ENCODE measurements around the gene MAPRE3. TPM values are rescaled to one million over a fixed set of nuclear protein-coding genes. Genes with fewer than 3 reads are reported as not detected.
"Not testable (repeated sequence)": the region's sequence is repeated elsewhere in the genome, so short reads cannot be mapped to it uniquely, and the experiment has no call there.

Gene MAPRE3
- total RNA-seq, 3 donors from 2014 or later = 3.7 to 4.3 (median 3.8) TPM

DNA sequence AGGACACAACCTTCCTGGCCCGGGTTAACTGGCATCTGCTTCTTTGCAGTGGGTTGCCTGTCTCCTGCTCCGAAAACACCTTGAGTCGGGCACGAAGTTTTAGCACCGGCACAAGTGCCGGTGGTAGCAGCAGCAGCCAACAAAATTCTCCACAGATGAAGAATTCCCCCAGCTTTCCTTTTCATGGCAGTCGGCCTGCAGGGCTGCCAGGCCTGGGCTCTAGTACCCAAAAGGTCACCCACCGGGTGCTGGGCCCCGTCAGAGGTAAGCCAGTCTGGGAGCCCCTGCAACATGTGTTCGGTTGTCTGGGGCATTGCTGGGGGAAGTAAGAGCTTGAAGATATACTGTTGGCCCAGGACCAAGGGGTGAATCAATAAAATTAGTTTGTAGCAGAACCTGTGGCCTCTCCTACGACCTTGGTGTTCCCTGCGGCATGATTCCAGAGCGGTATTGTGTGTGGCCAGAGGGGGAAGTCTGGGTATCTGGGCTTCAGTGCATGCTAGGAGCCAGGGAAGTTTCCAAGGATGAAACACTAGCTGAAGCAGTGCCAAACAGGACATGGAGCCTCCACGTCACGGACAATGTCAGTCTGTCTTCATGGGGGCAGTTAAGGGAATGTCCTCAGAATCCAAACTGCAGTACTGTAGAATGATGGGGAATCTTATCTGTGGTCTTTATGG, 88.8 kb downstream of the MAPRE3 start:
- peaks cover 15% of the 10 kb centered on the region for H3K36me3 Mint-ChIP-seq (ENCODE audit: insufficient read depth)
- H3K9me3 Mint-ChIP-seq = no peaks in the 10 kb centered on the region

DNA sequence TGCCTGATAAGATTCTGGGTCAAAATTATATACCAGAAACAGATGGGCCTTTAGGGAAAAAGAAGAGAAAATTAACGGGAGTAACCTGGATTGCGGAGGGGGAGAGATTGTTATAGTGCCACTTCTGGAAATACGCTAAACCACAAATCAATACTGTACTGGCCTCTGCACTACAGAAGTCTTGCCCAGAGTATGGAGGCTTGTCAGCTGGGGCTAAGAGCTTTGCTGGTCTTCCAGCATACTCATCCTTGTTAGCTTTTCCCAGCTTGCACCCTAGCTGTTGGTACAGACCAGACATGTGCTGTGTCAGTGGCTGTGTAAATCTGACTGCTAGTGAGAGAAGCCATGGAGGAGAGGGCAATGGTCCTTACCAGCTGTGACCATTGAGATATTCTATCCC, 89.9 kb downstream of the MAPRE3 start:
- ATAC-seq (no peak), DNase-seq (no peak)
- no peaks in the 10 kb centered on the region for H3K27me3 Mint-ChIP-seq (ENCODE audit: low read depth)
- H3K9me3 Mint-ChIP-seq = no peaks in the 10 kb centered on the region
- no peaks in the 10 kb centered on the region for H3K4me1 Mint-ChIP-seq (ENCODE audit: low read depth)
- H3K36me3 Mint-ChIP-seq (ENCODE audit: insufficient read depth) = peaks cover 13% of the 10 kb centered on the region
- no peak overlapping the region for H3K4me3 Mint-ChIP-seq

More for the DNA sequence above, 88.8 kb downstream of the MAPRE3 start:
- Mint-ChIP-seq H3K27me3 (ENCODE audit: low read depth) (no peaks in the 10 kb centered on the region), H3K4me1 (ENCODE audit: low read depth) (no peaks in the 10 kb centered on the region), H3K4me3 (no peak overlapping the region)
- DNase-seq (no peak), ATAC-seq (no peak)

- Mint-ChIP-seq H3K36me3 (ENCODE audit: insufficient read depth) (peaks cover 35% of the 10 kb centered on the region), H3K27me3 (ENCODE audit: low read depth) (no peaks in the 10 kb centered on the region)
Measured at GRCh38 chr2:27065128-27065527, 94.7 kb downstream of the MAPRE3 start.

GRCh38 chr2:27067385-27067784, 96.9 kb downstream of the MAPRE3 start:
- Mint-ChIP-seq H3K27me3 (ENCODE audit: low read depth) (no peaks in the 10 kb centered on the region), H3K4me3 (no peak overlapping the region), H3K36me3 (ENCODE audit: insufficient read depth) (peaks cover 32% of the 10 kb centered on the region), H3K9me3 (no peaks in the 10 kb centered on the region), H3K4me1 (ENCODE audit: low read depth) (peaks cover 43% of the 10 kb centered on the region)
- DNase-seq (no peak), ATAC-seq (no peak)

More at GRCh38 chr2:27065128-27065527, 94.7 kb downstream of the MAPRE3 start:
- Mint-ChIP-seq H3K4me3 (no peak overlapping the region), H3K4me1 (ENCODE audit: low read depth) (peaks cover 31% of the 10 kb centered on the region), H3K9me3 (no peaks in the 10 kb centered on the region)
- DNase-seq (no peak), ATAC-seq (no peak)

DNA sequence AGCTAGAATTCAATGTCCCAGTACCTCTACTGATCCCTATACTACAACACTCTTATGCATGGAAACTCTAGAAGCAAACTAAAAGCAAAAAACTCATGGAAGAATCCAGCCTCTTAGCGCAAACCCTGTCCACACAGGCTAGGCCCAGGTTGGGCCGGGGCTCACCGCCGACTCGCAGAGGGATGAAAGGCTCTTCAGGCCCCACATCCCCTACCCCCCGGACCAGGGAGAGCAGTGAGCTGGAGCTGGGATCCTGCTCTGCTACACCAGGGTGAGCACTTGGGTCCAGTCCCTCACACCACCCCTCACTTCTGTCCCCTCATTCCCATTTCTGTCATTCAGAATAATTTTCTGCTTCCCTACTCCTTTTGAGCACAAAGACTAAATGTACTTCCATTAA, 99.0 kb downstream of the MAPRE3 start:
- Mint-ChIP-seq H3K4me3 (peak overlapping the region; percentile 95), H3K27me3 (ENCODE audit: low read depth) (no peaks in the 10 kb centered on the region), H3K4me1 (ENCODE audit: low read depth) (peaks cover 58% of the 10 kb centered on the region), H3K36me3 (ENCODE audit: insufficient read depth) (peaks cover 27% of the 10 kb centered on the region), H3K9me3 (no peaks in the 10 kb centered on the region)
- no peak for DNase-seq
- no peak for ATAC-seq

- no peaks in the 10 kb centered on the region for H3K27me3 Mint-ChIP-seq (ENCODE audit: low read depth)
- peaks cover 25% of the 10 kb centered on the region for H3K36me3 Mint-ChIP-seq (ENCODE audit: insufficient read depth)
- no peaks in the 10 kb centered on the region for H3K9me3 Mint-ChIP-seq
- ATAC-seq (no peak), DNase-seq (no peak)
- peaks cover 64% of the 10 kb centered on the region for H3K4me1 Mint-ChIP-seq (ENCODE audit: low read depth)
- peak overlapping the region; percentile 95 for H3K4me3 Mint-ChIP-seq
Measured at GRCh38 chr2:27069961-27070618, 99.7 kb downstream of the MAPRE3 start.

DNA sequence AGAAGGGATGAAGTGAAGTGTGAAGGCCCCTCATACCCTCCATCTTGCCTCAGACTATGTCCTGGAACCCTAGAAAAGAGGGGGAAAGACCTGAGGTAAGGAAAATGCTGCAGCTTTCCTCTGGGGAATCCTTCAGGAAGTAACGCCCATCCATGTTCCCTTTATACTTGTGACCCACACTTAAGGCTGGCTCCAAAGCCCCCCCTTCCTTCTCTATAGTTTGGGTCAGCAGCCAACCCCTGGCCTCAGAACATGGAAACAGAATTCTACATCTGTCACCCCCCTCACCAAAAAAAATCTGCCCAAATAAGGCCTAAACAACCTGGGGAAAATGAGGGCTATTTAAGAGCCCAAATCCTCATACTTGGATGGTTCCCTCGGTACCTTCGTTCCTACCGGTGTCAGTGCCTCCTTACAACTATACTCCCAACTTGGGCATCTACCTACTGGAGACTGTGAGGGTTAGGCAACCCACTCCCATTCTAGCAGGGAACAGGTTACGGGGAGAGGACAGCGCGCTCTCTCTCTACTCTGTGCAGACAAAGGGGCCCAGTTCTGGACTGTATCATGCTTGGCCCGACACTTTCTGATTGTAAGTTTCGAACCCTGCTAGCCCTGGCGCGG, 100.3 kb downstream of the MAPRE3 start:
- Mint-ChIP-seq H3K27me3 (ENCODE audit: low read depth) (no peaks in the 10 kb centered on the region), H3K9me3 (no peaks in the 10 kb centered on the region), H3K4me3 (peak overlapping the region; percentile 95), H3K4me1 (ENCODE audit: low read depth) (peaks cover 68% of the 10 kb centered on the region), H3K36me3 (ENCODE audit: insufficient read depth) (peaks cover 21% of the 10 kb centered on the region)
- no peak for ATAC-seq
- DNase-seq = no peak

- Mint-ChIP-seq H3K27me3 (ENCODE audit: low read depth) (no peaks in the 10 kb centered on the region), H3K4me3 (peak within 1 kb of the TSS; percentile 95), H3K36me3 (ENCODE audit: insufficient read depth) (peaks cover 17% of the 10 kb centered on the region), H3K4me1 (ENCODE audit: low read depth) (peaks cover 70% of the 10 kb centered on the region), H3K9me3 (no peaks in the 10 kb centered on the region)
- DNase-seq = peak; percentile 83
- peak; percentile 96 for ATAC-seq
Measured at GRCh38 chr2:27071277-27071989, 101.0 kb downstream of the MAPRE3 start, which contains the start of gene OST4. OST4 (minus strand) TSS chr2:27071654.

GRCh38 chr2:27071990-27072830, 101.8 kb downstream of the MAPRE3 start:
- Mint-ChIP-seq H3K36me3 (ENCODE audit: insufficient read depth) (peaks cover 16% of the 10 kb centered on the region), H3K4me1 (ENCODE audit: low read depth) (peaks cover 74% of the 10 kb centered on the region), H3K27me3 (ENCODE audit: low read depth) (no peaks in the 10 kb centered on the region), H3K9me3 (no peaks in the 10 kb centered on the region), H3K4me3 (peak overlapping the region; percentile 81)
- peak; percentile 23 for DNase-seq
- ATAC-seq = peak in 1 of 2 donors; percentile 20

DNA sequence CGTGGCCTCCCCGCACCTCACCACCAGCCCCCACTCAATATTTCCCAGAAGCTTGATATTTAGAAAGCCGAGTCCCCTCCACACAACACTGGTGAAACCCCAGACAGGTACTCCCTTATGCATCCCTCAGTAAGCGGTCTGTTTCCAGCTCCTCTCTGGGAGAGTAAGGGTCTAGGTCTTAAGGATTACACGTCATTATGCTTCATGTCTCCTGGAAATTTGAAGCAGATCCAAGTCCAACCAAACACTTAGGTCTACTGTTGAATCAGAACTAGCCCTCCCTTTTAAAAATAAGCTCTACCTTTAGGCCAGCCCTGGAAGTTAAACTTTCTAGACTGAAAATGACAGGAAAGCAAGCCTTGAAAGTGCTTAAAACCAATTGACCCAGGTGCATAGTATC, 102.5 kb downstream of the MAPRE3 start:
- no peak for DNase-seq
- Mint-ChIP-seq H3K4me1 (ENCODE audit: low read depth) (peaks cover 71% of the 10 kb centered on the region), H3K27me3 (ENCODE audit: low read depth) (no peaks in the 10 kb centered on the region), H3K4me3 (peak overlapping the region; percentile 81), H3K36me3 (ENCODE audit: insufficient read depth) (peaks cover 12% of the 10 kb centered on the region), H3K9me3 (no peaks in the 10 kb centered on the region)
- ATAC-seq = no peak

GRCh38 chr2:27073782-27074181, 103.3 kb downstream of the MAPRE3 start:
- DNase-seq (no peak), ATAC-seq (no peak)
- Mint-ChIP-seq H3K9me3 (no peaks in the 10 kb centered on the region), H3K4me3 (no peak overlapping the region), H3K36me3 (ENCODE audit: insufficient read depth) (peaks cover 12% of the 10 kb centered on the region), H3K4me1 (ENCODE audit: low read depth) (peaks cover 63% of the 10 kb centered on the region), H3K27me3 (ENCODE audit: low read depth) (no peaks in the 10 kb centered on the region)

- ATAC-seq (no peak), DNase-seq (peak; percentile 32)
- H3K27me3 Mint-ChIP-seq (ENCODE audit: low read depth) = no peaks in the 10 kb centered on the region
- H3K4me3 Mint-ChIP-seq = no peak overlapping the region
- H3K4me1 Mint-ChIP-seq (ENCODE audit: low read depth) = peaks cover 54% of the 10 kb centered on the region
- no peaks in the 10 kb centered on the region for H3K9me3 Mint-ChIP-seq
- H3K36me3 Mint-ChIP-seq (ENCODE audit: insufficient read depth) = peaks cover 1% of the 10 kb centered on the region
Measured at GRCh38 chr2:27074738-27075565, 104.5 kb downstream of the MAPRE3 start.

DNA sequence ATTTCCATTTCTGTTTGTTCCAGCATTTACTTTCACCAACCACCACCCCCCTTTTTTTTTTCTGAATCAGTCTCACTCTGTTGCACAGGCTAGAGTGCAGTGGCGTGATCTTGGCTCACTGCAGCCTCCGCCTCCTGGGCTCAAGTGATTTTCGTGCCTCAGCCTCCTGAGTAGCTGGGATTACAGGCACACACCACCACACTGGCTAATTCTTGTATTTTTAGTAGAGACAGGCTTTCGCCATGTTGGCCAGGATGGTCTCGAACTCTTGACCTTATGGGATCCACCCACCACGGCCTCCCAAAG, 105.1 kb downstream of the MAPRE3 start:
- H3K27me3 Mint-ChIP-seq (ENCODE audit: low read depth); H3K4me3 Mint-ChIP-seq; ATAC-seq; H3K9me3 Mint-ChIP-seq; DNase-seq; H3K36me3 Mint-ChIP-seq (ENCODE audit: insufficient read depth): not testable (repeated sequence)
- H3K4me1 Mint-ChIP-seq (ENCODE audit: low read depth) = peaks cover 54% of the 10 kb centered on the region
